B cell (primary cell): Measurements from ENCODE around the gene LGSN. TPM values are rescaled to one million over a fixed set of nuclear protein-coding genes. Genes with fewer than 3 reads are reported as not detected.

Source experiments
- ATAC-seq: fragments of 200-7000 bp; cut with Tn5 transposase; one replicate; pipeline ENCODE4 v1.10.0; 2021; ENCODE audit warnings: low read depth, mild to moderate bottlenecking, moderate number of reproducible peaks, moderate library complexity
- CTCF ChIA-PET: fragments of 350-600 bp; sonication (Branson Sonifier 250); formaldehyde crosslinking; loops from one replicate; lab custom pipeline; 2021; ENCODE audit warnings: antibody characterized with exemption, inconsistent platforms; lab: Charles Lee
- POLR2A ChIA-PET: fragments of 350-600 bp; sonication (Branson Sonifier 250); formaldehyde crosslinking; loops from one replicate; lab custom pipeline; 2021; ENCODE audit warnings: antibody characterized with exemption; lab: Charles Lee
- DNase-seq: peaks from one replicate; pipeline ENCODE4 v3.0.0; 2013
- H2AFZ ChIP-seq: 2 replicates; pipeline ENCODE4 v1.6.1; 2012; ENCODE audit warnings: mild to moderate bottlenecking, low read depth, low read length; ENCODE audit not compliant: insufficient read depth, poor library complexity, severe bottlenecking
- H3K27ac ChIP-seq, 2 donors: 1 replicate in 1 of 2; 2 replicates in 1 of 2; pipeline ENCODE4 v1.5.1; 2012 to 2013; ENCODE audit warnings: low read length in 2 of 2, mild to moderate bottlenecking in 2 of 2, moderate library complexity in 1 of 2
- H3K27me3 ChIP-seq, 4 experiments: fragments of 200-600 bp in 1 of 4; sonication (generic) in 1 of 4; replicated peaks in 1 of 4; 1 replicate in 2 of 4; 2 replicates in 2 of 4; pipeline versions ENCODE4 v1.6.1 to v1.7.0; 2013 to 2016; ENCODE audit warnings: low read length in 3 of 4, mild to moderate bottlenecking in 2 of 4, mixed read lengths in 1 of 4, moderate library complexity in 1 of 4; ENCODE audit not compliant: insufficient read depth in 4 of 4, control insufficient read depth in 3 of 4; ENCODE audit errors: control extremely low read depth in 1 of 4
- H3K36me3 ChIP-seq, 2 experiments: replicated peaks in 1 of 2; 1 replicate in 1 of 2; 2 replicates in 1 of 2; pipeline versions ENCODE4 v1.6.1 to v1.7.1; 2013; ENCODE audit warnings: low read length in 1 of 2; ENCODE audit not compliant: insufficient read depth in 2 of 2, control insufficient read depth in 1 of 2; ENCODE audit errors: control extremely low read depth in 1 of 2, extremely low read depth in 1 of 2
- H3K4me1 ChIP-seq, 2 donors: fragments of 200-600 bp in 1 of 2; sonication (generic) in 1 of 2; 1 replicate in 1 of 2; 2 replicates in 1 of 2; pipeline versions ENCODE4 v1.5.1 to v1.6.1; 2013 to 2017; ENCODE audit warnings: low read length in 2 of 2; ENCODE audit not compliant: control insufficient read depth in 2 of 2, insufficient read depth in 2 of 2
- H3K4me2 ChIP-seq: replicated peaks from 2 replicates; pipeline ENCODE3; 2012; ENCODE audit warnings: mild to moderate bottlenecking, low read depth, low read length; ENCODE audit not compliant: poor library complexity, severe bottlenecking
- H3K4me3 ChIP-seq, 5 experiments: fragments of 200-600 bp in 1 of 5; sonication (generic) in 1 of 5; 1 replicate in 3 of 5; 2 replicates in 2 of 5; pipeline versions ENCODE4 v1.5.1 to v1.7.0; 2011 to 2016; ENCODE audit warnings: low read length in 4 of 5, mild to moderate bottlenecking in 4 of 5, low read depth in 2 of 5, control low read depth in 1 of 5, moderate library complexity in 1 of 5; ENCODE audit not compliant: insufficient read depth in 1 of 5; ENCODE audit errors: control extremely low read depth in 1 of 5, extremely low read depth in 1 of 5
- H3K79me2 ChIP-seq: fragments of 200-600 bp; sonication (generic); one replicate; pipeline ENCODE4 v1.6.0; 2016; ENCODE audit warnings: low read length; ENCODE audit not compliant: control insufficient read depth, insufficient read depth
- H3K9ac ChIP-seq: fragments of 200-600 bp; sonication (generic); 2 replicates; pipeline ENCODE4 v1.6.1; 2017; ENCODE audit warnings: mild to moderate bottlenecking, low read length, moderate library complexity
- H3K9me3 ChIP-seq, 3 donors: one replicate each; pipeline versions ENCODE4 v1.6.1 to v1.7.1; 2013; ENCODE audit warnings: low read length in 2 of 3; ENCODE audit not compliant: control insufficient read depth in 2 of 3, insufficient read depth in 1 of 3; ENCODE audit errors: control extremely low read depth in 1 of 3
- H4K20me1 ChIP-seq: 2 replicates; pipeline ENCODE4 v1.6.0; 2012; ENCODE audit warnings: mild to moderate bottlenecking, low read length; ENCODE audit not compliant: insufficient read depth, control insufficient read depth, poor library complexity, severe bottlenecking
- H3K27ac Mint-ChIP-seq: one replicate; pipeline ENCODE4 v1.8.0; 2021; ENCODE audit warnings: mixed read lengths
- H3K27me3 Mint-ChIP-seq: one replicate; pipeline ENCODE4 v1.8.0; 2021; ENCODE audit warnings: mixed read lengths
- H3K4me1 Mint-ChIP-seq: one replicate; pipeline ENCODE4 v1.8.0; 2021; ENCODE audit warnings: mixed read lengths
- H3K4me3 Mint-ChIP-seq: one replicate; pipeline ENCODE4 v1.8.0; 2021; ENCODE audit warnings: mixed read lengths
- H3K9me3 Mint-ChIP-seq: one replicate; pipeline ENCODE4 v1.8.0; 2022; ENCODE audit warnings: mixed read lengths; ENCODE audit not compliant: insufficient read depth
- EZH2 ChIP-seq: IDR thresholded peaks from 2 replicates; pipeline ENCODE4 v1.6.1; 2012; ENCODE audit warnings: borderline replicate concordance, low read depth, mild to moderate bottlenecking, moderate library complexity, low read length; ENCODE audit not compliant: insufficient read depth, poor library complexity, severe bottlenecking
- WGBS: methylation state at CpG from one replicate; pipeline ENCODE4 v1.1.5; 2013; ENCODE audit warnings: missing lambda C conversion rate; ENCODE audit not compliant: insufficient coverage; 5-methylcytosine and 5-hydroxymethylcytosine counted together
- intact Hi-C: fragments of 100-400 bp; cut with micrococcal nuclease; formaldehyde crosslinking; loops from one replicate; pipeline ENCODE4 v1.10.0; 2022
- polyA minus RNA-seq: library from RNA; depleted of rRNA, polyadenylated mRNA; stranded (reverse); fragments of >200 nt; gene quantifications from 2 replicates; pipeline ENCODE4 v1.2.3, GENCODE V29; 2012
- polyA plus RNA-seq: library from polyadenylated mRNA; depleted of rRNA; stranded (reverse); fragments of >200 nt; gene quantifications from 2 replicates; pipeline ENCODE4 v1.2.3, GENCODE V29; 2012
- total RNA-seq, 2 donors: library from RNA; stranded (reverse); fragments of 120-200 nt in 1 of 2; gene quantifications; 1 replicate in 1 of 2; 2 replicates in 1 of 2; pipeline versions ENCODE4 v1.2.3 to v1.2.4, GENCODE V29; 2013 to 2022
- TF ChIP-seq, protein P1 (sequence below): fragments of 200-600 bp; IDR thresholded peaks from one replicate; pipeline ENCODE4 v1.8.0; 2022; ENCODE audit warnings: antibody characterized with exemption, mild to moderate bottlenecking

LGSN gene, protein sequence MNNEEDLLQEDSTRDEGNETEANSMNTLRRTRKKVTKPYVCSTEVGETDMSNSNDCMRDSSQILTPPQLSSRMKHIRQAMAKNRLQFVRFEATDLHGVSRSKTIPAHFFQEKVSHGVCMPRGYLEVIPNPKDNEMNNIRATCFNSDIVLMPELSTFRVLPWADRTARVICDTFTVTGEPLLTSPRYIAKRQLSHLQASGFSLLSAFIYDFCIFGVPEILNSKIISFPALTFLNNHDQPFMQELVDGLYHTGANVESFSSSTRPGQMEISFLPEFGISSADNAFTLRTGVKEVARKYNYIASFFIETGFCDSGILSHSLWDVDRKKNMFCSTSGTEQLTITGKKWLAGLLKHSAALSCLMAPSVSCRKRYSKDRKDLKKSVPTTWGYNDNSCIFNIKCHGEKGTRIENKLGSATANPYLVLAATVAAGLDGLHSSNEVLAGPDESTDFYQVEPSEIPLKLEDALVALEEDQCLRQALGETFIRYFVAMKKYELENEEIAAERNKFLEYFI
- total RNA-seq (not detected in 2 replicates), polyA plus RNA-seq (0.17 TPM in 1 of 2 replicates, not detected in the other), polyA minus RNA-seq (not detected in 2 replicates)
- 0.05 TPM for total RNA-seq (2013)

DNA sequence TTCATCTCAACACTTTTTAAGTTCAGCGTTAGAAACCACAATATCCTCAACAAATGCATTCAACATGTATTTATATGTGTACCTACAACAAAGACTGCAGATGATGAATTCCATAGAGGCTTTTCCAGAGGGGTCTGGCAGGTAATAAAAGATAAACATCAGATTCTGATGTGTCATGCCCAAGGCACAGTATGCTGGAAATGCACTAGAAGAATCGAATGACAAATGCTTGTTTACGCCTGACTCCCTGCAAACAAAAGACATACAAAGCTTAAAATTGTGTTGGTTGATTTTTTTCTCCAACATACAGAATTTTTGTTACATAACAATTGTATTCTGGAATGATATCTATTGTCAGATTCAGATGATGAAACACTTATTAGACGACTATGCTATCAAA is at the start of gene LGSN:
TSS of gene LGSN (minus strand) at position 45 of the 400 bp plus-strand sequence. CDS start at position 5, 40 bp downstream.
- CTCF ChIA-PET, result no interaction called here
- Mint-ChIP-seq H3K4me1 (no peaks in the 10 kb centered on the region), H3K27ac (no peak within 1 kb of the TSS), H3K27me3 (peaks cover 5% of the 10 kb centered on the region), H3K9me3 (no peaks in the 10 kb centered on the region), H3K4me3 (no peak within 1 kb of the TSS)
- Histone ChIP-seq H3K9ac (no peak within 1 kb of the TSS), H3K4me3 (no peak within 1 kb of the TSS), H3K36me3 (no peaks in the 10 kb centered on the region), H3K4me2 (no peak within 1 kb of the TSS), H3K4me1 (no peaks in the 10 kb centered on the region), H4K20me1 (no peaks in the 10 kb centered on the region), H3K9me3 (no peaks in the 10 kb centered on the region), H2AFZ (no peak within 1 kb of the TSS), H3K79me2 (no peaks in the 10 kb centered on the region), H3K27ac (no peak within 1 kb of the TSS), H3K27me3 (no peaks in the 10 kb centered on the region)
- WGBS, result no CpG with 5 or more reads among the region's 4 CpGs
- DNase-seq, result no peak
- TF ChIP-seq EZH2, result no peak
- TF ChIP-seq, protein P1, sequence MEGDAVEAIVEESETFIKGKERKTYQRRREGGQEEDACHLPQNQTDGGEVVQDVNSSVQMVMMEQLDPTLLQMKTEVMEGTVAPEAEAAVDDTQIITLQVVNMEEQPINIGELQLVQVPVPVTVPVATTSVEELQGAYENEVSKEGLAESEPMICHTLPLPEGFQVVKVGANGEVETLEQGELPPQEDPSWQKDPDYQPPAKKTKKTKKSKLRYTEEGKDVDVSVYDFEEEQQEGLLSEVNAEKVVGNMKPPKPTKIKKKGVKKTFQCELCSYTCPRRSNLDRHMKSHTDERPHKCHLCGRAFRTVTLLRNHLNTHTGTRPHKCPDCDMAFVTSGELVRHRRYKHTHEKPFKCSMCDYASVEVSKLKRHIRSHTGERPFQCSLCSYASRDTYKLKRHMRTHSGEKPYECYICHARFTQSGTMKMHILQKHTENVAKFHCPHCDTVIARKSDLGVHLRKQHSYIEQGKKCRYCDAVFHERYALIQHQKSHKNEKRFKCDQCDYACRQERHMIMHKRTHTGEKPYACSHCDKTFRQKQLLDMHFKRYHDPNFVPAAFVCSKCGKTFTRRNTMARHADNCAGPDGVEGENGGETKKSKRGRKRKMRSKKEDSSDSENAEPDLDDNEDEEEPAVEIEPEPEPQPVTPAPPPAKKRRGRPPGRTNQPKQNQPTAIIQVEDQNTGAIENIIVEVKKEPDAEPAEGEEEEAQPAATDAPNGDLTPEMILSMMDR, result no peak
- POLR2A ChIA-PET, result no interaction called here
- intact Hi-C loops, result no loop called here
- no peak for ATAC-seq

DNA sequence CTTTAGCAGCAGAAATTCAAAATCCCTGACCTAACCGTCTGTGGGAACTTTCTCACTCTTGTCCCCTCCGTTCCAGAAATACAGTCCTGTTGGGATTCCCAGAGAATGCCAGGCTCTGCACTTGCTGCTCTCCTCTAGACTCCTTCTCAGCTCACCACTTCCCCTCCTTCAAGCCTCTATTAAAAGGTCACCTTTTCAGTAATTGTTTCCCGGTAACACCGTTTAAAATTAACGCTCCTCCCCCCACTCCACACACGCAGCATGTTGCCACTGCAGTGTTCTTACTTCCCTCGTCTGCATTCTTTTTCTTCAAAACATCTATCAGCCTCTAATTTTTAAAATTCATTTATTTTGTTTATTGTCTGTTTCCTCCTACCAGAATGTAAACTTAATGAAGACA is 48.6 kb upstream of the LGSN start:
- 77% methylated on average over 5 of the region's 7 CpGs for WGBS
- no peak for TF ChIP-seq EZH2
- TF ChIP-seq, protein P1, result no peak
- intact Hi-C loops, result no loop called here

More for the DNA sequence above, 48.6 kb upstream of the LGSN start:
- ChIA-PET CTCF (no interaction called here), POLR2A (no interaction called here)
- H2AFZ ChIP-seq, result no peak overlapping the region
- H3K9me3 Mint-ChIP-seq, result no peaks in the 10 kb centered on the region
- DNase-seq, result no peak
- H3K27me3 ChIP-seq, result no peaks in the 10 kb centered on the region
- H3K27ac Mint-ChIP-seq, result no peak overlapping the region
- H3K4me3 Mint-ChIP-seq, result no peak overlapping the region
- no peaks in the 10 kb centered on the region for H4K20me1 ChIP-seq
- H3K36me3 ChIP-seq, result no peaks in the 10 kb centered on the region
- H3K79me2 ChIP-seq, result no peaks in the 10 kb centered on the region
- no peak for ATAC-seq
- H3K4me2 ChIP-seq, result no peak overlapping the region
- H3K27me3 Mint-ChIP-seq, result peaks cover 13% of the 10 kb centered on the region
- no peaks in the 10 kb centered on the region for H3K4me1 ChIP-seq
- no peak overlapping the region for H3K4me3 ChIP-seq
- no peak overlapping the region for H3K9ac ChIP-seq
- H3K4me1 Mint-ChIP-seq, result no peaks in the 10 kb centered on the region
- H3K27ac ChIP-seq, result no peak overlapping the region
- H3K9me3 ChIP-seq, result no peaks in the 10 kb centered on the region
